HepG2 (cell line): ENCODE data around the gene ZDHHC11. TPM values are rescaled to one million over a fixed set of nuclear protein-coding genes. Genes with fewer than 3 reads are reported as not detected.

ENCODE experiments used
- ATAC-seq: fragments of 200-7000 bp; cut with Tn5 transposase; 3 replicates; pipeline ENCODE4 v1.9.1; 2020; ENCODE audit warnings: mild to moderate bottlenecking, moderate library complexity
- BruUV-seq: library from RNA; stranded (reverse); fragments of 400-500 nt; replicated peaks from 2 replicates; lab custom pipeline; 2021; lab: Mats Ljungman, UMichigan
- CTCF ChIA-PET: fragments of 300-600 bp; formaldehyde crosslinking; extraction: SDS; loops from one replicate; lab custom pipeline; 2021; ENCODE audit warnings: low total read pairs, inconsistent platforms, low intra/inter-chr PET ratio; lab: Yijun Ruan, JAX
- POLR2A ChIA-PET: fragments of 350-600 bp; sonication (Branson Sonifier 250); formaldehyde crosslinking; loops from one replicate; lab custom pipeline; 2020; ENCODE audit warnings: antibody characterized with exemption, inconsistent platforms; lab: Yijun Ruan, JAX
- DNase-seq: peaks from one replicate; pipeline ENCODE4 v3.0.0-alpha.2; 2015; ENCODE audit warnings: low spot score
- FAIRE-seq: peaks from 3 replicates; lab custom pipeline; 2011; peaks lifted over from hg19 to GRCh38; lab: Jason Lieb, UNC
- H2AFZ ChIP-seq: one replicate; pipeline ENCODE4 v1.6.1; 2011; ENCODE audit warnings: low read length, inconsistent platforms
- H3K27ac ChIP-seq: fragments of 300-600 bp; 3 replicates; pipeline ENCODE4 v1.8.0; 2011; ENCODE audit warnings: mixed run types, mild to moderate bottlenecking, mixed read lengths, low read length, inconsistent platforms; ENCODE audit not compliant: insufficient read depth; ENCODE audit errors: extremely low read length
- H3K27me3 ChIP-seq, 2 experiments: fragments of 200-600 bp in 1 of 2; 2 replicates in 1 of 2; 3 replicates in 1 of 2; pipeline versions ENCODE4 v1.6.0 to v1.8.0; 2011; ENCODE audit warnings: low read length in 2 of 2, mild to moderate bottlenecking in 2 of 2, moderate library complexity in 2 of 2, inconsistent platforms in 1 of 2; ENCODE audit not compliant: insufficient read depth in 2 of 2, control insufficient read depth in 1 of 2
- H3K36me3 ChIP-seq, 2 experiments: fragments of 200-600 bp in 1 of 2; replicated peaks in 1 of 2; 2 replicates in 1 of 2; 3 replicates in 1 of 2; pipeline versions ENCODE4 v1.5.1 to v1.8.0; 2011; ENCODE audit warnings: low read length in 2 of 2, inconsistent platforms in 1 of 2; ENCODE audit not compliant: insufficient read depth in 2 of 2, control insufficient read depth in 1 of 2
- H3K4me1 ChIP-seq: 2 replicates; pipeline ENCODE4 v1.5.1; 2012; ENCODE audit warnings: low read length, inconsistent platforms; ENCODE audit not compliant: insufficient read depth
- H3K4me2 ChIP-seq: 2 replicates; pipeline ENCODE4 v1.6.0; 2011; ENCODE audit warnings: low read depth, low read length, inconsistent platforms
- H3K4me3 ChIP-seq, 3 experiments: fragments of 200-600 bp in 1 of 3; sonication (generic), shearing (Covaris generic) in 1 of 3; replicated peaks in 1 of 3; 2 replicates each; pipeline ENCODE4 v1.5.1; 2011 to 2016; ENCODE audit warnings: low read length in 3 of 3, inconsistent platforms in 2 of 3, low read depth in 2 of 3, mild to moderate bottlenecking in 2 of 3, control low read depth in 1 of 3, mixed read lengths in 1 of 3; ENCODE audit not compliant: insufficient read depth in 1 of 3
- H3K79me2 ChIP-seq: one replicate; pipeline ENCODE4 v1.6.1; 2011; ENCODE audit warnings: low read length, inconsistent platforms; ENCODE audit not compliant: insufficient read depth
- H3K9ac ChIP-seq: 2 replicates; pipeline ENCODE4 v1.6.0; 2011; ENCODE audit warnings: mild to moderate bottlenecking, low read depth, low read length, inconsistent platforms; ENCODE audit not compliant: insufficient read depth
- H3K9me3 ChIP-seq: 2 replicates; pipeline ENCODE4 v1.5.1; 2012; ENCODE audit warnings: mild to moderate bottlenecking, low read length
- H4K20me1 ChIP-seq: 2 replicates; pipeline ENCODE4 v1.6.0; 2011; ENCODE audit warnings: inconsistent platforms, mild to moderate bottlenecking, low read length, moderate library complexity; ENCODE audit not compliant: insufficient read depth
- IKZF4 ChIP-seq: sonication (generic); formaldehyde crosslinking; IDR thresholded peaks from 2 replicates; pipeline ENCODE4 v1.5.1; 2020; ENCODE audit warnings: borderline replicate concordance, mild to moderate bottlenecking, low read depth, missing genetic modification reagents; ENCODE audit errors: not compliant biosample characterization
- MTF1 ChIP-seq: sonication (generic); formaldehyde crosslinking; IDR thresholded peaks from 2 replicates; pipeline ENCODE4 v1.5.0; 2020; ENCODE audit warnings: missing genetic modification reagents
- NR3C1 ChIP-seq: sonication (generic); formaldehyde crosslinking; IDR thresholded peaks from 2 replicates; pipeline ENCODE4 v1.4.0; 2020; ENCODE audit warnings: missing genetic modification reagents
- SMARCE1 ChIP-seq: fragments of 450-650 bp; IDR thresholded peaks from 2 replicates; pipeline ENCODE4 v1.6.1; 2017; ENCODE audit warnings: borderline replicate concordance
- ZNF331 ChIP-seq: sonication (generic); formaldehyde crosslinking; IDR thresholded peaks from 2 replicates; pipeline ENCODE4 v1.4.0; 2020; ENCODE audit warnings: missing genetic modification reagents
- ZNF570 ChIP-seq: sonication (generic); formaldehyde crosslinking; IDR thresholded peaks from 2 replicates; pipeline ENCODE4 v1.4.0; 2020; ENCODE audit warnings: mild to moderate bottlenecking, missing genetic modification reagents, borderline replicate concordance
- WGBS: methylation state at CpG from one replicate; pipeline ENCODE4 v1.1.6; 2017; ENCODE audit warnings: low lambda C conversion rate; 5-methylcytosine and 5-hydroxymethylcytosine counted together
- in situ Hi-C: cut with HindIII; loops from 2 replicates; pipeline ENCODE4 v1.10.0; 2017; ENCODE audit warnings: low pct_unique_long_range_greater_than_20kb; ENCODE audit not compliant: extremely low pct_ligation_motif_present
- intact Hi-C: fragments of 100-400 bp; cut with micrococcal nuclease; formaldehyde crosslinking; loops from one replicate; pipeline ENCODE4 v1.10.0; 2022; ENCODE audit not compliant: unreplicated experiment
- polyA plus RNA-seq, 8 experiments: library from polyadenylated mRNA; depleted of rRNA in 3 of 8; stranded (reverse) in 7 of 8; unstranded in 1 of 8; fragments of >200 nt; fragmentation: Illumina TruSeq in 4 of 8; extraction: Trizol in 4 of 8; gene quantifications; 2 replicates each; pipeline versions ENCODE4 v1.2.1 to v1.2.3, GENCODE V29; 2011 to 2016; ENCODE audit warnings: low read depth in 4 of 8, missing spikeins in 1 of 8, mixed read lengths in 1 of 8; ENCODE audit not compliant: insufficient read depth in 1 of 8
- total RNA-seq, 5 experiments: library from RNA; depleted of rRNA; stranded (reverse); fragments of >200 nt; fragmentation: Illumina TruSeq; extraction: Trizol; gene quantifications; 2 replicates each; pipeline ENCODE4 v1.2.3, GENCODE V29; 2016; ENCODE audit warnings: low read depth in 1 of 5
- TF ChIP-seq, protein P1 (sequence below): sonication (generic); formaldehyde crosslinking; IDR thresholded peaks from 2 replicates; pipeline ENCODE4 v1.9.0; 2021; ENCODE audit warnings: mild to moderate bottlenecking, missing genetic modification reagents
- TF ChIP-seq, protein P2 (sequence below): sonication (generic); formaldehyde crosslinking; IDR thresholded peaks from 2 replicates; pipeline ENCODE4; 2020; ENCODE audit warnings: missing genetic modification reagents, mild to moderate bottlenecking, borderline replicate concordance
- TF ChIP-seq, protein P3 (sequence below): IDR thresholded peaks from 2 replicates; pipeline ENCODE4 v1.6.1; 2018; ENCODE audit warnings: missing genetic modification reagents, mild to moderate bottlenecking, missing compliant biosample characterization

The ZDHHC11 gene
- total and polyA plus RNA-seq, 2 of the 13 experiments (the other 11 are each of a cell fraction or from before 2014, with no cell fraction given): 2.1 to 4.0 TPM

DNA sequence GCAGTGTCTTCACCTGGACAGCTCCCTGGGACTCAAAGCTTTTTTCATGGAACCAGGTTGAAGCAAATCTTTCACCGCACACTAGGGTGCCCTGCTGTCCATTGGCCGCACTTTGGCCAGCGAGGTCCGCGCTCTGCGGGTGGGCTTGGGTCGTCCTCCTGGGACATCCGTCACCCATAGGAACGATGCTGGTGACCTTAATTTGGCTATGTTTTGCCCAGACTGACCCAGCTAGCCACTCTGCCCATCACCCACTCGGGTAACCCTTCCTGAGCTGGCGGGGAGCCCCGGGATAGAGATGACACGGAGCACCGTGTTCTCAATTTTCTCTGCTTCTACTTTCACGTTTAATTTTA, 92.1 kb downstream of the ZDHHC11 start (continued):
- TF ChIP-seq, protein P1, sequence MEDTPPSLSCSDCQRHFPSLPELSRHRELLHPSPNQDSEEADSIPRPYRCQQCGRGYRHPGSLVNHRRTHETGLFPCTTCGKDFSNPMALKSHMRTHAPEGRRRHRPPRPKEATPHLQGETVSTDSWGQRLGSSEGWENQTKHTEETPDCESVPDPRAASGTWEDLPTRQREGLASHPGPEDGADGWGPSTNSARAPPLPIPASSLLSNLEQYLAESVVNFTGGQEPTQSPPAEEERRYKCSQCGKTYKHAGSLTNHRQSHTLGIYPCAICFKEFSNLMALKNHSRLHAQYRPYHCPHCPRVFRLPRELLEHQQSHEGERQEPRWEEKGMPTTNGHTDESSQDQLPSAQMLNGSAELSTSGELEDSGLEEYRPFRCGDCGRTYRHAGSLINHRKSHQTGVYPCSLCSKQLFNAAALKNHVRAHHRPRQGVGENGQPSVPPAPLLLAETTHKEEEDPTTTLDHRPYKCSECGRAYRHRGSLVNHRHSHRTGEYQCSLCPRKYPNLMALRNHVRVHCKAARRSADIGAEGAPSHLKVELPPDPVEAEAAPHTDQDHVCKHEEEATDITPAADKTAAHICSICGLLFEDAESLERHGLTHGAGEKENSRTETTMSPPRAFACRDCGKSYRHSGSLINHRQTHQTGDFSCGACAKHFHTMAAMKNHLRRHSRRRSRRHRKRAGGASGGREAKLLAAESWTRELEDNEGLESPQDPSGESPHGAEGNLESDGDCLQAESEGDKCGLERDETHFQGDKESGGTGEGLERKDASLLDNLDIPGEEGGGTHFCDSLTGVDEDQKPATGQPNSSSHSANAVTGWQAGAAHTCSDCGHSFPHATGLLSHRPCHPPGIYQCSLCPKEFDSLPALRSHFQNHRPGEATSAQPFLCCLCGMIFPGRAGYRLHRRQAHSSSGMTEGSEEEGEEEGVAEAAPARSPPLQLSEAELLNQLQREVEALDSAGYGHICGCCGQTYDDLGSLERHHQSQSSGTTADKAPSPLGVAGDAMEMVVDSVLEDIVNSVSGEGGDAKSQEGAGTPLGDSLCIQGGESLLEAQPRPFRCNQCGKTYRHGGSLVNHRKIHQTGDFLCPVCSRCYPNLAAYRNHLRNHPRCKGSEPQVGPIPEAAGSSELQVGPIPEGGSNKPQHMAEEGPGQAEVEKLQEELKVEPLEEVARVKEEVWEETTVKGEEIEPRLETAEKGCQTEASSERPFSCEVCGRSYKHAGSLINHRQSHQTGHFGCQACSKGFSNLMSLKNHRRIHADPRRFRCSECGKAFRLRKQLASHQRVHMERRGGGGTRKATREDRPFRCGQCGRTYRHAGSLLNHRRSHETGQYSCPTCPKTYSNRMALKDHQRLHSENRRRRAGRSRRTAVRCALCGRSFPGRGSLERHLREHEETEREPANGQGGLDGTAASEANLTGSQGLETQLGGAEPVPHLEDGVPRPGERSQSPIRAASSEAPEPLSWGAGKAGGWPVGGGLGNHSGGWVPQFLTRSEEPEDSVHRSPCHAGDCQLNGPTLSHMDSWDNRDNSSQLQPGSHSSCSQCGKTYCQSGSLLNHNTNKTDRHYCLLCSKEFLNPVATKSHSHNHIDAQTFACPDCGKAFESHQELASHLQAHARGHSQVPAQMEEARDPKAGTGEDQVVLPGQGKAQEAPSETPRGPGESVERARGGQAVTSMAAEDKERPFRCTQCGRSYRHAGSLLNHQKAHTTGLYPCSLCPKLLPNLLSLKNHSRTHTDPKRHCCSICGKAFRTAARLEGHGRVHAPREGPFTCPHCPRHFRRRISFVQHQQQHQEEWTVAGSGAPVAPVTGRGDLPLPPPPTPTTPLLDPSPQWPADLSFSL (CRISPR knock-in tag): 0 out of 2 replicates have a peak, but pooled peaks have one; percentile 8

DNA sequence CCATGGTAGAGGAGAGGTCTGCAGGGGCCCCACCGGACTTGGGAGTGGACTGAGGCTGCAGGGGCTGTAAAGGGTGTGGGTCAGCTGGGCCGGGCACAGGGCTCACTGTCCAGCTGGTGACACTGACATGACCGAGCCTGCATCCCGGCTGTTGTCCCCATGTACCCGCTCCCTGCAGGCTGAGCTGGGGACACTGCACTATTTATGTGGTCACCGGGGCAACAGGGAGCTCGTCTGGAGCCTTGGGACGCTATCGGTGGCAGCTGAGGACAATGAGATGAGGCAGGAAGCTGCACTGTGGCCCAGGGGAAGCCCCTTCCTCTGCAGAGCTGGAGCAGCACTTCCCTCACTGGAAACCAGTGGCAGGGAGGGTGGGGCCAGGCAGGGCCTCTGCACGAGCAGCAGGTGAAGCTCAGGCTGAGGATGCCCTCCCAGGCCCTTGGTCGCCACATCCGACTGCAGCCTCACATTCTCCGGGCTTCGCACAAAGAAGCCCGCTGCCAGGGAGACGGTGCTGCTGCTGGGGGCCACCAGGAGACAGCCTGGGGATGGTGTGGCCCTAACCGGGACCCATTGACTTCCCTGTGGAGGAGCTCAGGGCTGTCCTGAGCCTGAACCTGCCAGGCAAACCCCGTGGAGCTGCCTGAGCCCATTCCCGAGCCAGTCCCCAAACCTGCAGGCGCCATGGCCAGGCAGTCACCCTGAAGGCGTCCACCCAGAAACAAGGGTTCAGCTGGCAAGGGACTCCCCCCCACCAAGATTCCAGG, 92.7 kb downstream of the ZDHHC11 start:
- H3K9me3 ChIP-seq: no peaks in the 10 kb centered on the region
- ChIA-PET POLR2A (no interaction called here), CTCF (no interaction called here)
- peak overlapping the region; percentile 52 for H3K4me2 ChIP-seq
- H3K9ac ChIP-seq: peak overlapping the region; percentile 70
- peaks cover 5 to 52% of the 10 kb centered on the region in 2 experiments for H3K27me3 ChIP-seq
- H3K4me1 ChIP-seq: peaks cover 47% of the 10 kb centered on the region
- H2AFZ ChIP-seq: no peak overlapping the region
- peak; percentile 74 for DNase-seq
- BruUV-seq: no TSS peak
- ATAC-seq: peak; percentile 63
- H3K27ac ChIP-seq: no peak overlapping the region
- no peak for FAIRE-seq
- H3K79me2 ChIP-seq: no peaks in the 10 kb centered on the region
- WGBS: 21% methylated on average over 13 of the region's 21 CpGs
- no peaks in the 10 kb centered on the region for H4K20me1 ChIP-seq
- H3K4me3 ChIP-seq: peak overlapping the region in 1 of 3 experiments; percentile 47; a peak in 1 of 6 replicates
- no peaks in the 10 kb centered on the region for H3K36me3 ChIP-seq
- intact Hi-C loops: no loop called here
- in situ Hi-C loops: no loop called here
- TF ChIP-seq, protein P2, sequence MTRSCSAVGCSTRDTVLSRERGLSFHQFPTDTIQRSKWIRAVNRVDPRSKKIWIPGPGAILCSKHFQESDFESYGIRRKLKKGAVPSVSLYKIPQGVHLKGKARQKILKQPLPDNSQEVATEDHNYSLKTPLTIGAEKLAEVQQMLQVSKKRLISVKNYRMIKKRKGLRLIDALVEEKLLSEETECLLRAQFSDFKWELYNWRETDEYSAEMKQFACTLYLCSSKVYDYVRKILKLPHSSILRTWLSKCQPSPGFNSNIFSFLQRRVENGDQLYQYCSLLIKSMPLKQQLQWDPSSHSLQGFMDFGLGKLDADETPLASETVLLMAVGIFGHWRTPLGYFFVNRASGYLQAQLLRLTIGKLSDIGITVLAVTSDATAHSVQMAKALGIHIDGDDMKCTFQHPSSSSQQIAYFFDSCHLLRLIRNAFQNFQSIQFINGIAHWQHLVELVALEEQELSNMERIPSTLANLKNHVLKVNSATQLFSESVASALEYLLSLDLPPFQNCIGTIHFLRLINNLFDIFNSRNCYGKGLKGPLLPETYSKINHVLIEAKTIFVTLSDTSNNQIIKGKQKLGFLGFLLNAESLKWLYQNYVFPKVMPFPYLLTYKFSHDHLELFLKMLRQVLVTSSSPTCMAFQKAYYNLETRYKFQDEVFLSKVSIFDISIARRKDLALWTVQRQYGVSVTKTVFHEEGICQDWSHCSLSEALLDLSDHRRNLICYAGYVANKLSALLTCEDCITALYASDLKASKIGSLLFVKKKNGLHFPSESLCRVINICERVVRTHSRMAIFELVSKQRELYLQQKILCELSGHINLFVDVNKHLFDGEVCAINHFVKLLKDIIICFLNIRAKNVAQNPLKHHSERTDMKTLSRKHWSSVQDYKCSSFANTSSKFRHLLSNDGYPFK: no peak
- TF ChIP-seq ZNF570 (CRISPR knock-in tag) (no peak), SMARCE1 (no peak), ZNF331 (CRISPR knock-in tag) (no peak), MTF1 (CRISPR knock-in tag) (no peak), NR3C1 (no peak), IKZF4 (CRISPR knock-in tag) (no peak)
- TF ChIP-seq, protein P3, sequence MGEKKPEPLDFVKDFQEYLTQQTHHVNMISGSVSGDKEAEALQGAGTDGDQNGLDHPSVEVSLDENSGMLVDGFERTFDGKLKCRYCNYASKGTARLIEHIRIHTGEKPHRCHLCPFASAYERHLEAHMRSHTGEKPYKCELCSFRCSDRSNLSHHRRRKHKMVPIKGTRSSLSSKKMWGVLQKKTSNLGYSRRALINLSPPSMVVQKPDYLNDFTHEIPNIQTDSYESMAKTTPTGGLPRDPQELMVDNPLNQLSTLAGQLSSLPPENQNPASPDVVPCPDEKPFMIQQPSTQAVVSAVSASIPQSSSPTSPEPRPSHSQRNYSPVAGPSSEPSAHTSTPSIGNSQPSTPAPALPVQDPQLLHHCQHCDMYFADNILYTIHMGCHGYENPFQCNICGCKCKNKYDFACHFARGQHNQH (CRISPR knock-in tag): no peak
